GM12878 (cell line): ENCODE data around the gene LIPK. TPM values are rescaled to one million over a fixed set of nuclear protein-coding genes. Genes with fewer than 3 reads are reported as not detected.

ENCODE experiments used
- ATAC-seq: fragments of 200-7000 bp; cut with Tn5 transposase; 3 replicates; pipeline ENCODE4 v1.9.1; 2020; ENCODE audit warnings: mild to moderate bottlenecking, moderate library complexity
- BruUV-seq: library from RNA; stranded (reverse); fragments of 400-500 nt; replicated peaks from 2 replicates; lab custom pipeline; 2021; lab: Mats Ljungman, UMichigan
- CTCF ChIA-PET: fragments of 300-600 bp; sonication (Branson Sonifier 250); formaldehyde crosslinking; extraction: SDS; loops from one replicate; lab custom pipeline; 2021; ENCODE audit warnings: inconsistent platforms; lab: Yijun Ruan, JAX
- POLR2A ChIA-PET: fragments of 350-600 bp; formaldehyde crosslinking; extraction: SDS; loops from one replicate; lab custom pipeline; 2021; ENCODE audit warnings: inconsistent platforms; lab: Charles Lee
- RAD21 ChIA-PET: fragments of 300-600 bp; sonication (Branson Sonifier 250); formaldehyde crosslinking; loops from one replicate; lab custom pipeline; 2023; ENCODE audit warnings: antibody characterized with exemption; ENCODE audit not compliant: unreplicated experiment; lab: Charles Lee
- SMC1A ChIA-PET: fragments of 300-600 bp; sonication (Branson Sonifier 250); formaldehyde crosslinking; loops from one replicate; lab custom pipeline; 2023; ENCODE audit not compliant: unreplicated experiment, uncharacterized antibody; lab: Charles Lee
- DNase-seq: peaks from one replicate; pipeline ENCODE4 v3.0.0-alpha.2; 2011; ENCODE audit warnings: low read depth, low spot score
- FAIRE-seq: peaks from 3 replicates; lab custom pipeline; 2011; peaks lifted over from hg19 to GRCh38; lab: Jason Lieb, UNC
- H2AFZ ChIP-seq: 2 replicates; pipeline ENCODE4 v1.6.0; 2011; ENCODE audit warnings: low read depth, low read length, control low read depth; ENCODE audit not compliant: control insufficient read depth
- H3K27ac ChIP-seq: 2 replicates; pipeline ENCODE4 v1.5.1; 2011; ENCODE audit warnings: control low read depth; ENCODE audit not compliant: control insufficient read depth, insufficient read depth
- H3K27me3 ChIP-seq, 2 experiments: replicated peaks in 1 of 2; 2 replicates each; pipeline versions ENCODE4 v1.6.0 to v1.6.1; 2011; ENCODE audit warnings: low read length in 1 of 2; ENCODE audit not compliant: control insufficient read depth in 2 of 2, insufficient read depth in 2 of 2
- H3K36me3 ChIP-seq, 2 experiments: 2 replicates each; pipeline ENCODE4 v1.5.1; 2011; ENCODE audit warnings: low read length in 1 of 2; ENCODE audit not compliant: control insufficient read depth in 2 of 2, insufficient read depth in 2 of 2
- H3K4me1 ChIP-seq: 2 replicates; pipeline ENCODE4 v1.6.1; 2011; ENCODE audit warnings: mild to moderate bottlenecking, low read length, moderate library complexity, mixed read lengths; ENCODE audit not compliant: control insufficient read depth, insufficient read depth
- H3K4me2 ChIP-seq: 2 replicates; pipeline ENCODE4 v1.6.0; 2011; ENCODE audit warnings: control low read depth; ENCODE audit not compliant: control insufficient read depth, insufficient read depth
- H3K4me3 ChIP-seq: fragments of 200-600 bp; sonication (generic); 2 replicates; pipeline ENCODE4 v1.5.1; 2016
- H3K79me2 ChIP-seq: 2 replicates; pipeline ENCODE4 v1.6.0; 2011; ENCODE audit warnings: low read length; ENCODE audit not compliant: control insufficient read depth, insufficient read depth
- H3K9ac ChIP-seq: 2 replicates; pipeline ENCODE4 v1.8.0; 2011; ENCODE audit warnings: low read length, control low read depth, mixed read lengths; ENCODE audit not compliant: control insufficient read depth, insufficient read depth
- H3K9me3 ChIP-seq: replicated peaks from 3 replicates; pipeline ENCODE4 v1.5.1; 2011; ENCODE audit warnings: mild to moderate bottlenecking, low read length; ENCODE audit not compliant: control insufficient read depth, insufficient read depth
- H4K20me1 ChIP-seq: 2 replicates; pipeline ENCODE4 v1.6.0; 2011; ENCODE audit not compliant: control insufficient read depth, insufficient read depth
- BRCA1 ChIP-seq: IDR thresholded peaks from 2 replicates; pipeline ENCODE4 v1.6.1; 2011; ENCODE audit warnings: low read depth, low read length, improper control_type of control experiment
- CREB1 ChIP-seq: IDR thresholded peaks from 2 replicates; pipeline ENCODE4 v1.6.1; 2012; ENCODE audit warnings: low read depth, mild to moderate bottlenecking, inconsistent platforms
- CREM ChIP-seq: IDR thresholded peaks from 2 replicates; pipeline ENCODE4 v1.6.1; 2014; ENCODE audit warnings: antibody characterized with exemption, low read depth
- EED ChIP-seq: sonication (generic); IDR thresholded peaks from 2 replicates; pipeline ENCODE4 v1.6.1; 2016; ENCODE audit warnings: antibody characterized with exemption, low read depth
- ETV6 ChIP-seq, 2 experiments: fragments of 450-650 bp in 1 of 2; IDR thresholded peaks in 1 of 2; conservative IDR thresholded peaks in 1 of 2; 2 replicates each; pipeline ENCODE4 v1.6.1; 2014; ENCODE audit warnings: antibody characterized with exemption in 1 of 2, borderline replicate concordance in 1 of 2, low read depth in 1 of 2, mild to moderate bottlenecking in 1 of 2, moderate library complexity in 1 of 2
- FOXM1 ChIP-seq: IDR thresholded peaks from 2 replicates; pipeline ENCODE4 v1.6.1; 2012; ENCODE audit warnings: low read depth, mild to moderate bottlenecking, inconsistent platforms, low read length, moderate library complexity
- HSF1 ChIP-seq: fragments of 150-350 bp; IDR thresholded peaks from 2 replicates; pipeline ENCODE4 v1.6.1; 2014; ENCODE audit warnings: mild to moderate bottlenecking, low read depth, low read length
- IRF4 ChIP-seq: IDR thresholded peaks from 2 replicates; pipeline ENCODE4 v1.6.1; 2011; ENCODE audit warnings: low read depth, low read length
- JUNB ChIP-seq: IDR thresholded peaks from 2 replicates; pipeline ENCODE4 v1.6.1; 2016; ENCODE audit warnings: antibody characterized with exemption, mild to moderate bottlenecking
- LARP7 ChIP-seq: fragments of 450-650 bp; IDR thresholded peaks from 2 replicates; pipeline ENCODE4 v1.6.1; 2017; ENCODE audit warnings: mild to moderate bottlenecking
- RB1 ChIP-seq: fragments of 450-650 bp; formaldehyde crosslinking; IDR thresholded peaks from 2 replicates; pipeline ENCODE4 v1.6.1; 2017; ENCODE audit warnings: mild to moderate bottlenecking, borderline replicate concordance
- SP1 ChIP-seq: IDR thresholded peaks from one replicate; pipeline ENCODE4 v1.6.1; 2011; ENCODE audit warnings: low read depth, low read length
- TCF7 ChIP-seq: IDR thresholded peaks from 2 replicates; pipeline ENCODE4 v1.6.1; 2014; ENCODE audit warnings: antibody characterized with exemption, borderline replicate concordance
- ZNF274 ChIP-seq: IDR thresholded peaks from one replicate; pipeline ENCODE4 v1.8.0; 2011; ENCODE audit not compliant: insufficient read length, insufficient read depth
- WGBS: methylation state at CpG from one replicate; pipeline ENCODE4 v1.1.6; 2016; ENCODE audit warnings: low lambda C conversion rate; ENCODE audit not compliant: insufficient replicate concordance, insufficient coverage; ENCODE audit errors: missing lambda C conversion rate; 5-methylcytosine and 5-hydroxymethylcytosine counted together
- in situ Hi-C: fragments of 300-500 bp; cut with MboI; formaldehyde crosslinking; loops from 9 replicates; pipeline ENCODE4 v1.14.3; 2018; ENCODE audit warnings: mixed read lengths
- intact Hi-C: fragments of 100-400 bp; cut with micrococcal nuclease; formaldehyde crosslinking; loops from one replicate; pipeline ENCODE4 v1.14.2; 2022; ENCODE audit not compliant: unreplicated experiment
- polyA plus RNA-seq, 11 experiments: library from polyadenylated mRNA; depleted of rRNA in 4 of 11; unstranded in 6 of 11; stranded (reverse) in 5 of 11; fragments of >200 nt; fragmentation: Nextera tagmentation in 4 of 11; fragmentation: Illumina TruSeq in 1 of 11; extraction: Ambion mirVana in 4 of 11; extraction: Trizol in 1 of 11; gene quantifications; 1 replicate in 1 of 11; 2 replicates in 10 of 11; pipeline versions ENCODE4 v1.2.1 to v1.2.3, GENCODE V29; 2011 to 2016; ENCODE audit warnings: inconsistent platforms in 2 of 11, missing spikeins in 2 of 11, low read depth in 1 of 11
- total RNA-seq, 4 experiments: library from RNA; depleted of rRNA in 3 of 4; stranded (reverse); fragments of >200 nt in 3 of 4; fragmentation: Illumina TruSeq in 1 of 4; extraction: Trizol in 1 of 4; gene quantifications; 2 replicates each; pipeline versions ENCODE4 v1.2.1 to v1.2.3, GENCODE V29; 2013 to 2021
- TF ChIP-seq, protein P1 (sequence below): fragments of 450-650 bp; IDR thresholded peaks from 2 replicates; pipeline ENCODE4 v1.6.1; 2016; ENCODE audit warnings: mild to moderate bottlenecking, moderate library complexity, borderline replicate concordance

The LIPK gene
- total and polyA plus RNA-seq, 10 of the 15 experiments (the other 5 are each of a cell fraction or from before 2014, with no cell fraction given) = not detected

DNA sequence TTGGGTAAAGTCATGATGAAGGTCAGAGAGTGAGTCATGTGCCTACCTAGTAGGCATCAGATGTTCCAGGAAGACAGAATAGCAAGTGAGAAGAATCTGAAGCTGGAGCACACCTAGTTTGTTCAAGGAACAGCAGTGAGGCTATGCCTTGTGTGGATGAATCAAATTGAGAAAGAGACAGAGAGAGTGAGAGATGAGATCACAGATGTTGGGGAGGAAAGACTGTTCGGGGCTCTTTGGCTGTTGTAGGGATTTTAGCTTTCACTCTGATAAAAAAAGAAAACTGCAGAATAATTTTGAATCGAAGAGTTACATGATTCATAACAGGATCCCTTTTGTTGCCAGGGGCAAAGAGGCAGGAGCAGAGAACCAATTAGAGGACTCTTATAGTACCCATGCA is 35.6 kb upstream of the LIPK start:
- Histone ChIP-seq H4K20me1 (no peaks in the 10 kb centered on the region), H3K9ac (no peak overlapping the region), H3K4me2 (no peak overlapping the region), H3K9me3 (no peaks in the 10 kb centered on the region), H2AFZ (peak overlapping the region; percentile 35; the same call in 1 of the 2 replicates), H3K79me2 (no peaks in the 10 kb centered on the region), H3K27ac (no peak overlapping the region), H3K27me3 (no peaks in the 10 kb centered on the region; a peak in 1 of 4 replicates), H3K36me3 (no peaks in the 10 kb centered on the region), H3K4me1 (no peaks in the 10 kb centered on the region), H3K4me3 (no peak overlapping the region)
- 0% methylated on average over 2 of the region's 2 CpGs for WGBS
- ATAC-seq (peak; percentile 79), DNase-seq (no peak), FAIRE-seq (no peak)
- BruUV-seq = no TSS peak
- in situ Hi-C loops = no loop called here
- ChIA-PET SMC1A (no interaction called here), CTCF (interaction anchor here (1.0 kb wide), 1 partner anchor 14 kb away, joined by 3 read pairs; no protein-coding TSS in a partner anchor), RAD21 (no interaction called here), POLR2A (no interaction called here)
- intact Hi-C loops = no loop called here
- peak in 1 of 2 experiments; percentile 28; a peak in 1 of 4 replicates for TF ChIP-seq ETV6 (conservative IDR thresholded peaks at IDR 0.05 in 1 of 2, IDR thresholded peaks at IDR 0.05 in 1 of 2; ENCODE audit: borderline replicate concordance in 1 of 2, low read depth in 1 of 2)
- no peak for TF ChIP-seq CREB1
- peak; percentile 17; the same call in 1 of the 2 replicates for TF ChIP-seq FOXM1
- TF ChIP-seq RB1 = no peak
- TF ChIP-seq LARP7 = no peak
- TF ChIP-seq JUNB = peak; percentile 90
- TF ChIP-seq BRCA1 = no peak
- no peak for TF ChIP-seq SP1
- TF ChIP-seq IRF4 = 0 out of 2 replicates have a peak, but pooled peaks have one; percentile 26
- no peak for TF ChIP-seq HSF1
- TF ChIP-seq, protein P1, sequence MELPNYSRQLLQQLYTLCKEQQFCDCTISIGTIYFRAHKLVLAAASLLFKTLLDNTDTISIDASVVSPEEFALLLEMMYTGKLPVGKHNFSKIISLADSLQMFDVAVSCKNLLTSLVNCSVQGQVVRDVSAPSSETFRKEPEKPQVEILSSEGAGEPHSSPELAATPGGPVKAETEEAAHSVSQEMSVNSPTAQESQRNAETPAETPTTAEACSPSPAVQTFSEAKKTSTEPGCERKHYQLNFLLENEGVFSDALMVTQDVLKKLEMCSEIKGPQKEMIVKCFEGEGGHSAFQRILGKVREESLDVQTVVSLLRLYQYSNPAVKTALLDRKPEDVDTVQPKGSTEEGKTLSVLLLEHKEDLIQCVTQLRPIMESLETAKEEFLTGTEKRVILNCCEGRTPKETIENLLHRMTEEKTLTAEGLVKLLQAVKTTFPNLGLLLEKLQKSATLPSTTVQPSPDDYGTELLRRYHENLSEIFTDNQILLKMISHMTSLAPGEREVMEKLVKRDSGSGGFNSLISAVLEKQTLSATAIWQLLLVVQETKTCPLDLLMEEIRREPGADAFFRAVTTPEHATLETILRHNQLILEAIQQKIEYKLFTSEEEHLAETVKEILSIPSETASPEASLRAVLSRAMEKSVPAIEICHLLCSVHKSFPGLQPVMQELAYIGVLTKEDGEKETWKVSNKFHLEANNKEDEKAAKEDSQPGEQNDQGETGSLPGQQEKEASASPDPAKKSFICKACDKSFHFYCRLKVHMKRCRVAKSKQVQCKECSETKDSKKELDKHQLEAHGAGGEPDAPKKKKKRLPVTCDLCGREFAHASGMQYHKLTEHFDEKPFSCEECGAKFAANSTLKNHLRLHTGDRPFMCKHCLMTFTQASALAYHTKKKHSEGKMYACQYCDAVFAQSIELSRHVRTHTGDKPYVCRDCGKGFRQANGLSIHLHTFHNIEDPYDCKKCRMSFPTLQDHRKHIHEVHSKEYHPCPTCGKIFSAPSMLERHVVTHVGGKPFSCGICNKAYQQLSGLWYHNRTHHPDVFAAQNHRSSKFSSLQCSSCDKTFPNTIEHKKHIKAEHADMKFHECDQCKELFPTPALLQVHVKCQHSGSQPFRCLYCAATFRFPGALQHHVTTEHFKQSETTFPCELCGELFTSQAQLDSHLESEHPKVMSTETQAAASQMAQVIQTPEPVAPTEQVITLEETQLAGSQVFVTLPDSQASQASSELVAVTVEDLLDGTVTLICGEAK = no peak
- TF ChIP-seq EED = peak; percentile 73
- TF ChIP-seq TCF7 = no peak
- TF ChIP-seq CREM = peak; percentile 63; the same call in 1 of the 2 replicates
- no peak for TF ChIP-seq ZNF274
